Measurements from ENCODE around the gene SPTY2D1.

DNA sequence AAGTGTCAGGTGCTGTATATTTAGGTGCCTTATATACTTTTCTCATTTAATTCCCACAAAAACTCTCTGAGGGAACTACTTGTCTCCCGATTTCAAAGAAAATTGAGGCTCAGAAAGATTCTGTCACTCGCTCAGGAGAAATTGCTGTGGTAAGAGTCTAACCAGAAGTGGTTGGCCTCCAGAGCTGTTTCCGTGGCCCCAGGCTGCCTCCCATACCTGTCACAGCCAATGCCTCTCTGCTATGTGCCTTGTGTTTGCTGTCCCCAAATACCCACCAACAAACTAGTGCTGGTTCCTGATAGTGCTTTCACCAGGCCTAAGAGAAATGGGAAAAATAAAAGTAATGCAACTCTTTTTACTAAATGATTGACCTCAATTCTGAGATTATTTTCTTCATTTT lies 43.4 kb upstream of the SPTY2D1 start:
- no peak for TF ChIP-seq CTCF (IDR thresholded peaks at IDR 0.05; ENCODE audit: poor library complexity)
- TF ChIP-seq EZH2phosphoT487 (IDR thresholded peaks at IDR 0.05; ENCODE audit: low read depth, severe bottlenecking, unreplicated experiment) = no peak

All from hepatocyte (in vitro differentiated cells).